Measurements from ENCODE around the gene STH. TPM values are rescaled to one million over a fixed set of nuclear protein-coding genes. Genes with fewer than 3 reads are reported as not detected.

The STH gene
- total and polyA plus RNA-seq, 9 of the 15 experiments (the other 6 are each of a cell fraction or from before 2014, with no cell fraction given), result not detected

DNA sequence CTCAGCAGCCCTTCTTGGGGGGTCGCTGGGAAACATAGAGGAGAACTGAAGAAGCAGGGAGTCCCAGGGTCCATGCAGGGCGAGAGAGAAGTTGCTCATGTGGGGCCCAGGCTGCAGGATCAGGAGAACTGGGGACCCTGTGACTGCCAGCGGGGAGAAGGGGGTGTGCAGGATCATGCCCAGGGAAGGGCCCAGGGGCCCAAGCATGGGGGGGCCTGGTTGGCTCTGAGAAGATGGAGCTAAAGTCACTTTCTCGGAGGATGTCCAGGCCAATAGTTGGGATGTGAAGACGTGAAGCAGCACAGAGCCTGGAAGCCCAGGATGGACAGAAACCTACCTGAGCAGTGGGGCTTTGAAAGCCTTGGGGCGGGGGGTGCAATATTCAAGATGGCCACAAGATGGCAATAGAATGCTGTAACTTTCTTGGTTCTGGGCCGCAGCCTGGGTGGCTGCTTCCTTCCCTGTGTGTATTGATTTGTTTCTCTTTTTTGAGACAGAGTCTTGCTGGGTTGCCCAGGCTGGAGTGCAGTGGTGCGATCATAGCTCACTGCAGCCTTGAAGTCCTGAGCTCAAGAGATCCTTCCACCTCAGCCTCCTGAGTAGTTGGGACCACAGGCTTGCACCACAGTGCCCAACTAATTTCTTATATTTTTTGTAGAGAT is 3.4 kb downstream of the STH start (continued):
- TF ChIP-seq YY1 (IDR thresholded peaks at IDR 0.05; ENCODE audit: borderline replicate concordance in 1 of 3, control insufficient read depth in 1 of 3, extremely low read depth in 1 of 3, insufficient read depth in 3 of 3, insufficient read length in 1 of 3, insufficient replicate concordance in 2 of 3, low read depth in 1 of 3, low read length in 2 of 3), result no peak
- TF ChIP-seq ZNF408 (CRISPR knock-in tag; IDR thresholded peaks at IDR 0.05; ENCODE audit: low read depth), result no peak
- TF ChIP-seq ZFP36 (IDR thresholded peaks at IDR 0.05; ENCODE audit: low read depth, low read length, partially characterized antibody), result peak; percentile 29
- TF ChIP-seq ZNF24 (IDR thresholded peaks at IDR 0.05), result no peak
- TF ChIP-seq RB1 (IDR thresholded peaks at IDR 0.05; ENCODE audit: low read depth), result 0 out of 2 replicates have a peak, but pooled peaks have one; percentile 18
- TF ChIP-seq, protein P1, sequence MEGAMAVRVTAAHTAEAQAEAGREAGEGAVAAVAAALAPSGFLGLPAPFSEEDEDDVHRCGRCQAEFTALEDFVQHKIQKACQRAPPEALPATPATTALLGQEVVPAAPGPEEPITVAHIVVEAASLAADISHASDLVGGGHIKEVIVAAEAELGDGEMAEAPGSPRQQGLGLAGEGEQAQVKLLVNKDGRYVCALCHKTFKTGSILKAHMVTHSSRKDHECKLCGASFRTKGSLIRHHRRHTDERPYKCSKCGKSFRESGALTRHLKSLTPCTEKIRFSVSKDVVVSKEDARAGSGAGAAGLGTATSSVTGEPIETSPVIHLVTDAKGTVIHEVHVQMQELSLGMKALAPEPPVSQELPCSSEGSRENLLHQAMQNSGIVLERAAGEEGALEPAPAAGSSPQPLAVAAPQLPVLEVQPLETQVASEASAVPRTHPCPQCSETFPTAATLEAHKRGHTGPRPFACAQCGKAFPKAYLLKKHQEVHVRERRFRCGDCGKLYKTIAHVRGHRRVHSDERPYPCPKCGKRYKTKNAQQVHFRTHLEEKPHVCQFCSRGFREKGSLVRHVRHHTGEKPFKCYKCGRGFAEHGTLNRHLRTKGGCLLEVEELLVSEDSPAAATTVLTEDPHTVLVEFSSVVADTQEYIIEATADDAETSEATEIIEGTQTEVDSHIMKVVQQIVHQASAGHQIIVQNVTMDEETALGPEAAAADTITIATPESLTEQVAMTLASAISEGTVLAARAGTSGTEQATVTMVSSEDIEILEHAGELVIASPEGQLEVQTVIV (CRISPR knock-in tag; IDR thresholded peaks at IDR 0.05; ENCODE audit: borderline replicate concordance), result no peak
- 0 out of 4 replicates have a peak, but pooled peaks of 1 of the 2 experiments have one; percentile 19 for TF ChIP-seq RCOR1 (IDR thresholded peaks at IDR 0.05; ENCODE audit: borderline replicate concordance in 1 of 2, low read depth in 2 of 2, low read length in 2 of 2)
- TF ChIP-seq HNRNPL (IDR thresholded peaks at IDR 0.05; ENCODE audit: low read depth, low read length), result no peak
- TF ChIP-seq CTCF (IDR thresholded peaks at IDR 0.05 in 2 of 3, conservative IDR thresholded peaks at IDR 0.05 in 1 of 3; ENCODE audit: insufficient read depth in 2 of 3, low read depth in 1 of 3, low read length in 3 of 3), result peak; percentile 88 to 91 (median 91)
- TF ChIP-seq STAG1 (CRISPR knock-in tag; IDR thresholded peaks at IDR 0.05; ENCODE audit: borderline replicate concordance), result peak; percentile 90
- TF ChIP-seq, protein P2, sequence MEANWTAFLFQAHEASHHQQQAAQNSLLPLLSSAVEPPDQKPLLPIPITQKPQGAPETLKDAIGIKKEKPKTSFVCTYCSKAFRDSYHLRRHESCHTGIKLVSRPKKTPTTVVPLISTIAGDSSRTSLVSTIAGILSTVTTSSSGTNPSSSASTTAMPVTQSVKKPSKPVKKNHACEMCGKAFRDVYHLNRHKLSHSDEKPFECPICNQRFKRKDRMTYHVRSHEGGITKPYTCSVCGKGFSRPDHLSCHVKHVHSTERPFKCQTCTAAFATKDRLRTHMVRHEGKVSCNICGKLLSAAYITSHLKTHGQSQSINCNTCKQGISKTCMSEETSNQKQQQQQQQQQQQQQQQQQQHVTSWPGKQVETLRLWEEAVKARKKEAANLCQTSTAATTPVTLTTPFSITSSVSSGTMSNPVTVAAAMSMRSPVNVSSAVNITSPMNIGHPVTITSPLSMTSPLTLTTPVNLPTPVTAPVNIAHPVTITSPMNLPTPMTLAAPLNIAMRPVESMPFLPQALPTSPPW (CRISPR knock-in tag; IDR thresholded peaks at IDR 0.05), result peak; percentile 48
- TF ChIP-seq, protein P3, sequence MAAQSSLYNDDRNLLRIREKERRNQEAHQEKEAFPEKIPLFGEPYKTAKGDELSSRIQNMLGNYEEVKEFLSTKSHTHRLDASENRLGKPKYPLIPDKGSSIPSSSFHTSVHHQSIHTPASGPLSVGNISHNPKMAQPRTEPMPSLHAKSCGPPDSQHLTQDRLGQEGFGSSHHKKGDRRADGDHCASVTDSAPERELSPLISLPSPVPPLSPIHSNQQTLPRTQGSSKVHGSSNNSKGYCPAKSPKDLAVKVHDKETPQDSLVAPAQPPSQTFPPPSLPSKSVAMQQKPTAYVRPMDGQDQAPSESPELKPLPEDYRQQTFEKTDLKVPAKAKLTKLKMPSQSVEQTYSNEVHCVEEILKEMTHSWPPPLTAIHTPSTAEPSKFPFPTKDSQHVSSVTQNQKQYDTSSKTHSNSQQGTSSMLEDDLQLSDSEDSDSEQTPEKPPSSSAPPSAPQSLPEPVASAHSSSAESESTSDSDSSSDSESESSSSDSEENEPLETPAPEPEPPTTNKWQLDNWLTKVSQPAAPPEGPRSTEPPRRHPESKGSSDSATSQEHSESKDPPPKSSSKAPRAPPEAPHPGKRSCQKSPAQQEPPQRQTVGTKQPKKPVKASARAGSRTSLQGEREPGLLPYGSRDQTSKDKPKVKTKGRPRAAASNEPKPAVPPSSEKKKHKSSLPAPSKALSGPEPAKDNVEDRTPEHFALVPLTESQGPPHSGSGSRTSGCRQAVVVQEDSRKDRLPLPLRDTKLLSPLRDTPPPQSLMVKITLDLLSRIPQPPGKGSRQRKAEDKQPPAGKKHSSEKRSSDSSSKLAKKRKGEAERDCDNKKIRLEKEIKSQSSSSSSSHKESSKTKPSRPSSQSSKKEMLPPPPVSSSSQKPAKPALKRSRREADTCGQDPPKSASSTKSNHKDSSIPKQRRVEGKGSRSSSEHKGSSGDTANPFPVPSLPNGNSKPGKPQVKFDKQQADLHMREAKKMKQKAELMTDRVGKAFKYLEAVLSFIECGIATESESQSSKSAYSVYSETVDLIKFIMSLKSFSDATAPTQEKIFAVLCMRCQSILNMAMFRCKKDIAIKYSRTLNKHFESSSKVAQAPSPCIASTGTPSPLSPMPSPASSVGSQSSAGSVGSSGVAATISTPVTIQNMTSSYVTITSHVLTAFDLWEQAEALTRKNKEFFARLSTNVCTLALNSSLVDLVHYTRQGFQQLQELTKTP (IDR thresholded peaks at IDR 0.05; ENCODE audit: low read depth in 1 of 2, partially characterized antibody in 2 of 2), result no peak
- no peak for TF ChIP-seq ZFX (CRISPR knock-in tag; IDR thresholded peaks at IDR 0.05)

All from K562 (cell line).